ENCODE data around the gene ASPG. TPM values are rescaled to one million over a fixed set of nuclear protein-coding genes. Genes with fewer than 3 reads are reported as not detected.

Gene ASPG
- polyA plus RNA-seq, 3 donors, result 0.01 TPM; not detected in 2

GRCh38 chr14:104084251-104085002, 1.1 kb upstream of the ASPG start:
- Histone ChIP-seq H3K79me2 (ENCODE audit: insufficient read depth, low read length) (no peaks in the 10 kb centered on the region), H3K36me3 (replicated peaks in 1 of 2; ENCODE audit: control insufficient read depth in 1 of 2, insufficient read depth in 2 of 2, low read length in 2 of 2) (no peaks in the 10 kb centered on the region), H4K20me1 (ENCODE audit: insufficient read depth, low read length) (no peaks in the 10 kb centered on the region), H3K4me3 (replicated peaks in 1 of 3; ENCODE audit: low read depth in 2 of 3, low read length in 3 of 3) (no peak overlapping the region), H3K9me3 (replicated peaks in 1 of 2; ENCODE audit: control insufficient read depth in 1 of 2, insufficient read depth in 1 of 2, low read length in 2 of 2) (no peaks in the 10 kb centered on the region), H3K27ac (ENCODE audit: low read depth in 1 of 2, low read length in 2 of 2) (no peak overlapping the region), H3K4me2 (replicated peaks; ENCODE audit: extremely low read depth, low read length, poor library complexity, severe bottlenecking) (no peak overlapping the region), H2AFZ (ENCODE audit: insufficient read depth, low read depth, low read length, poor library complexity, severe bottlenecking) (no peak overlapping the region), H3K4me1 (ENCODE audit: control insufficient read depth in 1 of 2, insufficient read depth in 2 of 2, low read length in 2 of 2) (no peaks in the 10 kb centered on the region), H3K27me3 (ENCODE audit: control insufficient read depth in 2 of 2, insufficient read depth in 2 of 2, low read length in 2 of 2) (peaks cover 0 to 20% of the 10 kb centered on the region in 2 donors), H3K9ac (ENCODE audit: insufficient read depth, low read length, poor library complexity, severe bottlenecking) (no peak overlapping the region)
- no peaks in the 10 kb centered on the region for H3K4me1 Mint-ChIP-seq
- WGBS (ENCODE audit: insufficient coverage), result 87% methylated on average over 12 of the region's 16 CpGs
- H3K4me3 Mint-ChIP-seq, result no peak overlapping the region
- intact Hi-C loops (cut with micrococcal nuclease), result no loop called here
- no peaks in the 10 kb centered on the region for H3K36me3 Mint-ChIP-seq
- DNase-seq, result peak in 1 of 3 donors; percentile 2
- peaks cover 0 to 5% (median 0%) of the 10 kb centered on the region in 7 donors for H3K9me3 Mint-ChIP-seq
- no peak overlapping the region for H3K27ac Mint-ChIP-seq
- H3K27me3 Mint-ChIP-seq (ENCODE audit: low read depth in 3 of 3), result peaks cover 18 to 45% (median 28%) of the 10 kb centered on the region in 3 donors
- TF ChIP-seq CTCF (IDR thresholded peaks at IDR 0.05), result no peak

- H3K4me3 ChIP-seq (replicated peaks in 1 of 3; ENCODE audit: low read depth in 2 of 3, low read length in 3 of 3), result no peak overlapping the region
- no peak overlapping the region for H3K4me3 Mint-ChIP-seq
- peak overlapping the region; percentile 22 for H3K4me2 ChIP-seq (replicated peaks; ENCODE audit: extremely low read depth, low read length, poor library complexity, severe bottlenecking)
- H3K4me1 ChIP-seq (ENCODE audit: control insufficient read depth in 1 of 2, insufficient read depth in 2 of 2, low read length in 2 of 2), result no peaks in the 10 kb centered on the region
- no peaks in the 10 kb centered on the region for H3K79me2 ChIP-seq (ENCODE audit: insufficient read depth, low read length)
- no peak overlapping the region for H3K27ac Mint-ChIP-seq
- no peak for TF ChIP-seq CTCF (IDR thresholded peaks at IDR 0.05)
- no peaks in the 10 kb centered on the region for H3K9me3 ChIP-seq (replicated peaks in 1 of 2; ENCODE audit: control insufficient read depth in 1 of 2, insufficient read depth in 1 of 2, low read length in 2 of 2)
- H3K9ac ChIP-seq (ENCODE audit: insufficient read depth, low read length, poor library complexity, severe bottlenecking), result no peak overlapping the region
- no peaks in the 10 kb centered on the region for H4K20me1 ChIP-seq (ENCODE audit: insufficient read depth, low read length)
- no peaks in the 10 kb centered on the region for H3K4me1 Mint-ChIP-seq
- H2AFZ ChIP-seq (ENCODE audit: insufficient read depth, low read depth, low read length, poor library complexity, severe bottlenecking), result no peak overlapping the region
- H3K27ac ChIP-seq (ENCODE audit: low read depth in 1 of 2, low read length in 2 of 2), result no peak overlapping the region
- H3K27me3 ChIP-seq (ENCODE audit: control insufficient read depth in 2 of 2, insufficient read depth in 2 of 2, low read length in 2 of 2), result peaks cover 0 to 20% of the 10 kb centered on the region in 2 donors
- H3K9me3 Mint-ChIP-seq, result peaks cover 0 to 5% (median 0%) of the 10 kb centered on the region in 7 donors
- H3K36me3 ChIP-seq (replicated peaks in 1 of 2; ENCODE audit: control insufficient read depth in 1 of 2, insufficient read depth in 2 of 2, low read length in 2 of 2), result no peaks in the 10 kb centered on the region
- 35% methylated on average over 28 of the region's 29 CpGs for WGBS (ENCODE audit: insufficient coverage)
- DNase-seq, result no peak
- H3K36me3 Mint-ChIP-seq, result no peaks in the 10 kb centered on the region
- peaks cover 15 to 45% (median 30%) of the 10 kb centered on the region in 3 donors for H3K27me3 Mint-ChIP-seq (ENCODE audit: low read depth in 3 of 3)
- intact Hi-C loops (cut with micrococcal nuclease), result no loop called here
Measured at GRCh38 chr14:104085889-104086201, 345 bp downstream of the ASPG start.

Data from CD14-positive monocyte (primary cell).